HG02981 (cell line): ENCODE data around the gene GOLGA3.
"Not testable (repeated sequence)": the region's sequence is repeated elsewhere in the genome, so short reads cannot be mapped to it uniquely, and the experiment has no call there.

ENCODE experiments used
- ATAC-seq: cut with Tn5 transposase; IDR thresholded peaks from one replicate; pipeline ENCODE4 v1.9.1; 2021; ENCODE audit warnings: mild to moderate bottlenecking, moderate library complexity; ENCODE audit not compliant: unreplicated experiment

Gene GOLGA3

GRCh38 chr12:132754160-132754932 lies 74.3 kb downstream of the GOLGA3 start:
- no peak for ATAC-seq

- not testable (repeated sequence) for ATAC-seq
These were observed 75.0 kb downstream of the GOLGA3 start for GRCh38 chr12:132753670-132754069.

GRCh38 chr12:132748319-132748718 lies 80.3 kb downstream of the GOLGA3 start:
- ATAC-seq = no peak

GRCh38 chr12:132747896-132748295 lies 80.8 kb downstream of the GOLGA3 start:
- no peak for ATAC-seq

GRCh38 chr12:132747395-132747794 lies 81.3 kb downstream of the GOLGA3 start:
- ATAC-seq = no peak

- ATAC-seq = no peak
These were observed 82.1 kb downstream of the GOLGA3 start for GRCh38 chr12:132746613-132747012.

GRCh38 chr12:132743831-132744230 lies 84.8 kb downstream of the GOLGA3 start:
- ATAC-seq = no peak

GRCh38 chr12:132741620-132742019 lies 87.0 kb downstream of the GOLGA3 start:
- ATAC-seq = no peak

GRCh38 chr12:132740652-132741051 lies 88.0 kb downstream of the GOLGA3 start:
- ATAC-seq = no peak

GRCh38 chr12:132740313-132740646 lies 88.4 kb downstream of the GOLGA3 start:
- ATAC-seq = no peak

- ATAC-seq = no peak
These were observed 88.9 kb downstream of the GOLGA3 start for GRCh38 chr12:132739600-132740312.

- no peak for ATAC-seq
These were observed 91.8 kb downstream of the GOLGA3 start for GRCh38 chr12:132736913-132737312.

- ATAC-seq = no peak
These were observed 92.3 kb downstream of the GOLGA3 start for GRCh38 chr12:132736378-132736777.

GRCh38 chr12:132735496-132735895 lies 93.2 kb downstream of the GOLGA3 start:
- no peak for ATAC-seq

- no peak for ATAC-seq
These were observed 94.5 kb downstream of the GOLGA3 start for GRCh38 chr12:132734206-132734605.

- no peak for ATAC-seq
These were observed 97.1 kb downstream of the GOLGA3 start for GRCh38 chr12:132731574-132731973.

GRCh38 chr12:132730353-132730752 lies 98.3 kb downstream of the GOLGA3 start:
- ATAC-seq = no peak

- no peak for ATAC-seq
These were observed 98.9 kb downstream of the GOLGA3 start for GRCh38 chr12:132729541-132730320.

- ATAC-seq = no peak
These were observed 100.2 kb downstream of the GOLGA3 start for GRCh38 chr12:132728502-132728901.

GRCh38 chr12:132727091-132727794 lies 101.4 kb downstream of the GOLGA3 start:
- no peak for ATAC-seq

- ATAC-seq = no peak
These were observed 102.3 kb downstream of the GOLGA3 start for GRCh38 chr12:132726386-132726785.
